Ishikawa (cell line): ENCODE results near the gene HDAC9.

Source experiments
- CEBPB ChIP-seq: IDR thresholded peaks from 2 replicates; pipeline ENCODE4 v1.6.1; 2012
- NFIC ChIP-seq: IDR thresholded peaks from 2 replicates; pipeline ENCODE4 v1.6.1; 2012
- RAD21 ChIP-seq: IDR thresholded peaks from 2 replicates; pipeline ENCODE4 v1.6.1; 2012; ENCODE audit warnings: low read depth
- TAF1 ChIP-seq: IDR thresholded peaks from 2 replicates; pipeline ENCODE4 v1.6.1; 2012; ENCODE audit warnings: low read depth, mild to moderate bottlenecking
- TCF12 ChIP-seq: IDR thresholded peaks from 2 replicates; pipeline ENCODE4 v1.6.1; 2012; ENCODE audit warnings: low read depth
- TEAD4 ChIP-seq: IDR thresholded peaks from 2 replicates; pipeline ENCODE4 v1.6.1; 2012
- ZBTB7A ChIP-seq: IDR thresholded peaks from 2 replicates; pipeline ENCODE4 v1.6.1; 2012; ENCODE audit warnings: low read depth
- TF ChIP-seq, protein P1 (sequence below): IDR thresholded peaks from 2 replicates; pipeline ENCODE4 v1.6.1; 2012; ENCODE audit warnings: low read depth, mild to moderate bottlenecking
- TF ChIP-seq, protein P2 (sequence below): IDR thresholded peaks from 2 replicates; pipeline ENCODE4 v1.6.1; 2012

DNA sequence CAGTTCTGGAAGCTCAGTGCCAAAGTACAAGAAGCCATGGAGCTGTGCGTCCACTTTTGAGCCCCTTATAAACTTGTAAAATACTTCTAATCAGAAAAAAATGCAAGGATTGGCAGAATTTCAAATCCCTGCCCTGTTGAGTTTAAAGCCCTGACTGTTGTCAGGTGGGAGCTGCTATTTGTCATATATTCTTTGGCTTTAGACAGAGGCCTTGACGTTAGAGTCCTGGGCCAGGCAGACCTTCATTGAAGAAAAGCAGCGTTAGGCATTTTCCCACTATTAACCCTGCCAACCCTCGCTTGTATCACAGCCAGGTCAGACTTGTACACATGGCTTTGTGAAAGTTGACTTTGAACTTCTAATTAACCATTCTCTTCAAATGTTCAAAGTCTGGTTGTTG, 466.5 kb downstream of the HDAC9 start:
- TF ChIP-seq TCF12 (no peak), TEAD4 (no peak), TAF1 (no peak), ZBTB7A (no peak), NFIC (no peak), CEBPB (no peak), RAD21 (no peak)
- TF ChIP-seq, protein P1, sequence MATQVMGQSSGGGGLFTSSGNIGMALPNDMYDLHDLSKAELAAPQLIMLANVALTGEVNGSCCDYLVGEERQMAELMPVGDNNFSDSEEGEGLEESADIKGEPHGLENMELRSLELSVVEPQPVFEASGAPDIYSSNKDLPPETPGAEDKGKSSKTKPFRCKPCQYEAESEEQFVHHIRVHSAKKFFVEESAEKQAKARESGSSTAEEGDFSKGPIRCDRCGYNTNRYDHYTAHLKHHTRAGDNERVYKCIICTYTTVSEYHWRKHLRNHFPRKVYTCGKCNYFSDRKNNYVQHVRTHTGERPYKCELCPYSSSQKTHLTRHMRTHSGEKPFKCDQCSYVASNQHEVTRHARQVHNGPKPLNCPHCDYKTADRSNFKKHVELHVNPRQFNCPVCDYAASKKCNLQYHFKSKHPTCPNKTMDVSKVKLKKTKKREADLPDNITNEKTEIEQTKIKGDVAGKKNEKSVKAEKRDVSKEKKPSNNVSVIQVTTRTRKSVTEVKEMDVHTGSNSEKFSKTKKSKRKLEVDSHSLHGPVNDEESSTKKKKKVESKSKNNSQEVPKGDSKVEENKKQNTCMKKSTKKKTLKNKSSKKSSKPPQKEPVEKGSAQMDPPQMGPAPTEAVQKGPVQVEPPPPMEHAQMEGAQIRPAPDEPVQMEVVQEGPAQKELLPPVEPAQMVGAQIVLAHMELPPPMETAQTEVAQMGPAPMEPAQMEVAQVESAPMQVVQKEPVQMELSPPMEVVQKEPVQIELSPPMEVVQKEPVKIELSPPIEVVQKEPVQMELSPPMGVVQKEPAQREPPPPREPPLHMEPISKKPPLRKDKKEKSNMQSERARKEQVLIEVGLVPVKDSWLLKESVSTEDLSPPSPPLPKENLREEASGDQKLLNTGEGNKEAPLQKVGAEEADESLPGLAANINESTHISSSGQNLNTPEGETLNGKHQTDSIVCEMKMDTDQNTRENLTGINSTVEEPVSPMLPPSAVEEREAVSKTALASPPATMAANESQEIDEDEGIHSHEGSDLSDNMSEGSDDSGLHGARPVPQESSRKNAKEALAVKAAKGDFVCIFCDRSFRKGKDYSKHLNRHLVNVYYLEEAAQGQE: no peak
- TF ChIP-seq, protein P2, sequence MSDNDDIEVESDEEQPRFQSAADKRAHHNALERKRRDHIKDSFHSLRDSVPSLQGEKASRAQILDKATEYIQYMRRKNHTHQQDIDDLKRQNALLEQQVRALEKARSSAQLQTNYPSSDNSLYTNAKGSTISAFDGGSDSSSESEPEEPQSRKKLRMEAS: no peak
